ENCODE results near the gene IFI16.

The IFI16 gene

DNA sequence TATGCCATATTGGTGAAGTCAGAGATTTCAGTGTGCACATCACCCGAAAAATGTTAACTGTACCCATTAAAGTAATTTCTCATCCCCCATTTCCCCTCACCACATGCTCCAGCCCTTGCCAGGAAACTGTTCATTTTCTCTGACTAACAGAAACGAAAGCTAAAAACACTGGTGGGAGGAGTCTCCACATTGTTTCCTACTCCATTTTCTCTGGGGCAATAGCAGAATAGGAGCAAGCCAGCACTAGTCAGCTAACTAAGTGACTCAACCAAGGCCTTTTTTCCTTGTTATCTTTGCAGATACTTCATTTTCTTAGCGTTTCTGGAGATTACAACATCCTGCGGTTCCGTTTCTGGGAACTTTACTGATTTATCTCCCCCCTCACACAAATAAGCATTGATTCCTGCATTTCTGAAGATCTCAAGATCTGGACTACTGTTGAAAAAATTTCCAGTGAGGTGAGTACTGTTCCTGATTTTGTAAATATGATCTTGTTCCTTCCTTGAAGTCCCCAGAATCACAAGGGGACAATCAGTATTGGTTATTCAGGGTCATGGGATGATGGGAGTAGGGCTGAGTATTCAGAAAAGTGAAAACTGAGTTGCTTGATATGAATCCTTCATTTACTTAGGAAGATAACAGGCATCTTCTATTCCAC is at the start of gene IFI16:
IFI16 (plus strand) TSS at position 204 of the 658 bp plus-strand sequence. CDS start 4,774 bp downstream, outside the sequence.
- Mint-ChIP-seq H3K9me3 (peaks cover 4% of the 10 kb centered on the region), H3K27me3 (no peaks in the 10 kb centered on the region), H3K36me3 (ENCODE audit: low read depth) (peaks cover 61% of the 10 kb centered on the region), H3K4me1 (peaks cover 59% of the 10 kb centered on the region), H3K27ac (peak within 1 kb of the TSS; percentile 97), H3K4me3 (peak within 1 kb of the TSS; percentile 90)
- DNase-seq, result peak; percentile 54
- peak; percentile 67 for ATAC-seq

DNA sequence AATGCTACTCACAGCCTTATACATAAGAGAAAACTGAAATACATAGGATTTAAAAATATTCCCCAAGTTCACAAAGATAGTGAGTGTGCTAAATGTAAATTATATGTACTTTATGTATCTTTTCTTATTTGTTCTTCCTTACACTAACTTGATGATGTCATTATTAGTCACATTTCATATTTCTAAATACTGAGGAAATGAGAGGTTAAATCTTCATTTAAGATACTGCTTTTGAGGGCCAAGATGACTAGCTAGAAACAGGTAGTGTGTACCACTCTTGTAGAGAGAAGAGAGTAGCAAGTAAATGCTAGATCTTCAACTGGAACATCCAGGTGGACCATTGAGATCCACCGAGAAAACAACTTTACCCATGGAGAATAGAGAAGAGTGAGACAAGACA is 48.5 kb upstream of the IFI16 start:
- H3K4me1 Mint-ChIP-seq, result peaks cover 4% of the 10 kb centered on the region
- no peak overlapping the region for H3K27ac Mint-ChIP-seq

GRCh38 chr1:158962983-158963382 is 46.7 kb upstream of the IFI16 start:
- DNase-seq, result no peak
- Mint-ChIP-seq H3K4me1 (peaks cover 7% of the 10 kb centered on the region), H3K27me3 (peaks cover 2% of the 10 kb centered on the region), H3K27ac (no peak overlapping the region), H3K9me3 (peaks cover 4% of the 10 kb centered on the region), H3K4me3 (no peak overlapping the region), H3K36me3 (ENCODE audit: low read depth) (peaks cover 2% of the 10 kb centered on the region)
- ATAC-seq, result no peak

More for the DNA sequence above, 48.5 kb upstream of the IFI16 start:
- ATAC-seq (no peak), DNase-seq (no peak)
- peaks cover 2% of the 10 kb centered on the region for H3K27me3 Mint-ChIP-seq
- no peaks in the 10 kb centered on the region for H3K9me3 Mint-ChIP-seq
- H3K4me3 Mint-ChIP-seq, result no peak overlapping the region
- H3K36me3 Mint-ChIP-seq (ENCODE audit: low read depth), result peaks cover 2% of the 10 kb centered on the region

DNA sequence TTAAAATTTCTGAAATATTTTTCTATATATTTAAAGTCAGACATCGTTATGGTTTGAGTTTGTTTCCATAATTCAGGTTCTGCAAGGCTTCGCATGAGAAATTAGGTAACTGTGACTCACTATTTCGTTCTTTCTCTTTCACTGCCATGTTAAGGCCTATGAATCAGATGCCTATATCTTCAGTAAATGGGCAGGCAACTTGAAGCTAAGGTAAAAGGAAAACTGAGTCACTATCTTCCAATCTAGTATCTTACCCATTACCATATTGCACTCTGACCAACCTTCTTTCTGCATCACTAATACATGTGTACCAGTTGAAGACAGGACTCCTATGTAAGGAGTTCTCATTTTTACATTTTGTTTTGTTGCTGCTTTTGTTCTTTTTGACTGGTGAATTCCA is 40.5 kb upstream of the IFI16 start:
- H3K27ac Mint-ChIP-seq, result peak overlapping the region; percentile 87
- peaks cover 4% of the 10 kb centered on the region for H3K36me3 Mint-ChIP-seq (ENCODE audit: low read depth)
- DNase-seq (no peak), ATAC-seq (peak; percentile 96)
- H3K4me3 Mint-ChIP-seq, result peak overlapping the region; percentile 24
- H3K9me3 Mint-ChIP-seq, result peaks cover 4% of the 10 kb centered on the region
- peaks cover 1% of the 10 kb centered on the region for H3K27me3 Mint-ChIP-seq
- peaks cover 31% of the 10 kb centered on the region for H3K4me1 Mint-ChIP-seq

DNA sequence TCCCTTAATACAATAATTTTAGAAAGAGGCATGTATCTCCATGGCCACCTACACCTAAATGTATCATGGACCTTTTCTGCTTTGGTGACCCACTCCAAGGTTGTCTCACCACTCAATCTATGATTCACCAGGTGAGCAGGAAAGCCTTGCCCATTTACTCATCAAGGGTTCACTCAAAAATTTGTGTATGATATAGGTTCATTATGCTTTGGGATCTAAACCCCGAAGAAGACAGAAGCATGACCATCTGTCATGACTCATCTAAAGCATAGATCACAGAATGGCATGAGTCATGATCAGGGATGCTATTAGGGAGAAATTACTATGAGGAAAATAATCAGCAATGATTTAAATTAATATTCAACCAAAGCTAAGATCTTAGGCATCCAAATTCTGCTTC is 39.9 kb upstream of the IFI16 start:
- peaks cover 4% of the 10 kb centered on the region for H3K36me3 Mint-ChIP-seq (ENCODE audit: low read depth)
- peak; percentile 77 for ATAC-seq
- peak overlapping the region; percentile 87 for H3K27ac Mint-ChIP-seq
- peaks cover 31% of the 10 kb centered on the region for H3K4me1 Mint-ChIP-seq
- H3K27me3 Mint-ChIP-seq, result no peaks in the 10 kb centered on the region
- no peak for DNase-seq
- H3K9me3 Mint-ChIP-seq, result peaks cover 4% of the 10 kb centered on the region
- peak overlapping the region; percentile 24 for H3K4me3 Mint-ChIP-seq

GRCh38 chr1:158972841-158973240 is 36.9 kb upstream of the IFI16 start:
- Mint-ChIP-seq H3K27ac (no peak overlapping the region), H3K27me3 (no peaks in the 10 kb centered on the region), H3K36me3 (ENCODE audit: low read depth) (peaks cover 6% of the 10 kb centered on the region)

GRCh38 chr1:158976219-158976618 is 33.5 kb upstream of the IFI16 start:
- DNase-seq, result no peak
- Mint-ChIP-seq H3K27me3 (no peaks in the 10 kb centered on the region), H3K9me3 (peaks cover 4% of the 10 kb centered on the region), H3K36me3 (ENCODE audit: low read depth) (peaks cover 11% of the 10 kb centered on the region), H3K4me1 (peaks cover 25% of the 10 kb centered on the region), H3K27ac (no peak overlapping the region), H3K4me3 (no peak overlapping the region)
- ATAC-seq, result no peak

More at GRCh38 chr1:158972841-158973240, 36.9 kb upstream of the IFI16 start:
- Mint-ChIP-seq H3K4me3 (no peak overlapping the region), H3K4me1 (peaks cover 36% of the 10 kb centered on the region), H3K9me3 (no peaks in the 10 kb centered on the region)
- no peak for DNase-seq
- no peak for ATAC-seq

GRCh38 chr1:158978730-158979129 is 31.0 kb upstream of the IFI16 start:
- DNase-seq, result no peak
- H3K27me3 Mint-ChIP-seq, result peaks cover 2% of the 10 kb centered on the region
- H3K4me1 Mint-ChIP-seq, result peaks cover 16% of the 10 kb centered on the region
- peak; percentile 54 for ATAC-seq
- H3K36me3 Mint-ChIP-seq (ENCODE audit: low read depth), result peaks cover 22% of the 10 kb centered on the region
- H3K9me3 Mint-ChIP-seq, result peaks cover 21% of the 10 kb centered on the region
- H3K4me3 Mint-ChIP-seq, result no peak overlapping the region
- no peak overlapping the region for H3K27ac Mint-ChIP-seq

GRCh38 chr1:158979229-158979628 is 30.5 kb upstream of the IFI16 start:
- H3K4me1 Mint-ChIP-seq, result peaks cover 16% of the 10 kb centered on the region
- H3K4me3 Mint-ChIP-seq, result no peak overlapping the region
- DNase-seq (no peak), ATAC-seq (no peak)
- H3K27ac Mint-ChIP-seq, result no peak overlapping the region
- H3K9me3 Mint-ChIP-seq, result peaks cover 26% of the 10 kb centered on the region
- peaks cover 2% of the 10 kb centered on the region for H3K27me3 Mint-ChIP-seq
- peaks cover 26% of the 10 kb centered on the region for H3K36me3 Mint-ChIP-seq (ENCODE audit: low read depth)

GRCh38 chr1:158983235-158983634 is 26.5 kb upstream of the IFI16 start:
- ATAC-seq, result no peak
- H3K4me1 Mint-ChIP-seq, result peaks cover 9% of the 10 kb centered on the region
- H3K27me3 Mint-ChIP-seq, result peaks cover 5% of the 10 kb centered on the region
- H3K27ac Mint-ChIP-seq, result no peak overlapping the region
- DNase-seq, result no peak
- no peak overlapping the region for H3K4me3 Mint-ChIP-seq
- H3K9me3 Mint-ChIP-seq, result peaks cover 35% of the 10 kb centered on the region
- H3K36me3 Mint-ChIP-seq (ENCODE audit: low read depth), result peaks cover 38% of the 10 kb centered on the region

- H3K4me3 Mint-ChIP-seq, result no peak overlapping the region
- H3K27ac Mint-ChIP-seq, result no peak overlapping the region
- peaks cover 35% of the 10 kb centered on the region for H3K9me3 Mint-ChIP-seq
- H3K36me3 Mint-ChIP-seq (ENCODE audit: low read depth), result peaks cover 38% of the 10 kb centered on the region
- H3K4me1 Mint-ChIP-seq, result no peaks in the 10 kb centered on the region
- H3K27me3 Mint-ChIP-seq, result peaks cover 5% of the 10 kb centered on the region
- no peak for ATAC-seq
- DNase-seq, result no peak
Observed at GRCh38 chr1:158984386-158984785, 25.3 kb upstream of the IFI16 start.

DNA sequence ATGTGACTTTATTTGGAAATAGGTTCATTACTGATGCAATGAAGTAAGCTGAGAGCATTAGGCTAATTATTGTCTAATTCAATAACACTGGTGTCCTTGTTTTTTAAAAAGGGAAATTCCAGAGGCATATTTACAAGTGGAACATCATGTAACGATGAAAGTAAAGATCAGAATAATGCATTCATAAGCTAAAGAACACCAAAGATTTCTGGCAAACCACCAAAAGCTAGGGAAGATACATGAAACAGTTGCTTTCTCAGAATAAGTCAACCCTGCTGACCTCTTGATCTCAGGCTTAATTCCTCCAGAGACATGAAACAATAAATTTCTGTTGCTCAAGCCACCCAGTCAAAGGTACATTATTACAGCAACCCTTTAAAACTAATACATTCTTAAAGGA is 20.3 kb upstream of the IFI16 start:
- Mint-ChIP-seq H3K9me3 (peaks cover 29% of the 10 kb centered on the region), H3K27me3 (peaks cover 3% of the 10 kb centered on the region), H3K36me3 (ENCODE audit: low read depth) (peaks cover 30% of the 10 kb centered on the region), H3K27ac (no peak overlapping the region), H3K4me3 (no peak overlapping the region), H3K4me1 (peaks cover 8% of the 10 kb centered on the region)
- no peak for DNase-seq
- no peak for ATAC-seq

DNA sequence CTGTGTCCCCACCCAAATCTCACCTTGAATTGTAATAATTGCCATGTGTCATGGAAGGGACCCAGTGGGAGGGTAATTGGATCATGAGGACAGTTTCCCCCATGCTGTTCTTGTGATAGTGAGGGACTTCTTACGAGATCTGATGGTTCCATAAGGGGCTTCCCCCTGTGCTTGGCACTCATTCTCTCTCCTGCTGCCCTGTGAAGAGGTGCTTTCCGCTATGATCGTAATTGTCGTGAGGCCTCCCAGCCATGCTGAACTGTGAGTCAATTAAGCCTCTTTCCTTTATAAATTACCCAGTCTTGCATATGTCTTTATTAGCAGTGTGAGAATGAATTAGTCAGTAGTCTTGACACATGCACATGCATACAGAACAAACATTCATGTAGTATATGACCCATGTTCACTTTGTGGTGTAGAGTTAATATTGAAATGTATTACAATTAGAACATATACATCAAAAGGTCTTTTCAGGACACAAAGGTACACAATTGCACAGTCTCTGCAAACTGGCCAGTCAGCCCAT is 16.9 kb upstream of the IFI16 start:
- H3K4me3 Mint-ChIP-seq, result no peak overlapping the region
- H3K27ac Mint-ChIP-seq, result no peak overlapping the region
- H3K9me3 Mint-ChIP-seq, result peaks cover 23% of the 10 kb centered on the region
- ATAC-seq (peak; percentile 82), DNase-seq (no peak)
- peaks cover 15% of the 10 kb centered on the region for H3K4me1 Mint-ChIP-seq
- H3K27me3 Mint-ChIP-seq, result no peaks in the 10 kb centered on the region
- H3K36me3 Mint-ChIP-seq (ENCODE audit: low read depth), result peaks cover 20% of the 10 kb centered on the region

DNA sequence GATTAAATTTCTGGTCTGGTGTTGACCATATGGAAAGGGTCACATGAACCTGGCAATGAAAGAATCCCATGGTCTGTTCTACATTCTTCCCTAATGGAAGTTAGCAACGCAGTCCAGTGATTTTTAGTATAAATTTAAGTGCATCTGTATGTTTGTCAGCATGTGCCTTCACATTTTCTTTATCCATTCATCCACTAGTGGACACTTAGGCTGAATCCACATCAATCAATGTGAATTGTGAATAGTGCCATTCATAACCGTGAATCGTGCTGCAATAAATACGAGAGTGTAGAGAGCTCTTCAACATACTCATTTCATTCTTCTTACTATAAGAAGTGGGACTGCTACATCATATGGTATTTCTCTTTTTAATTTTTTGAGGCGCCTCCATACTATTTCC is 12.7 kb upstream of the IFI16 start:
- DNase-seq (no peak), ATAC-seq (no peak)
- H3K27ac Mint-ChIP-seq, result no peak overlapping the region
- no peak overlapping the region for H3K4me3 Mint-ChIP-seq
- peaks cover 23% of the 10 kb centered on the region for H3K36me3 Mint-ChIP-seq (ENCODE audit: low read depth)
- no peaks in the 10 kb centered on the region for H3K27me3 Mint-ChIP-seq
- peaks cover 14% of the 10 kb centered on the region for H3K9me3 Mint-ChIP-seq
- H3K4me1 Mint-ChIP-seq, result peaks cover 29% of the 10 kb centered on the region

- H3K27ac Mint-ChIP-seq, result peak overlapping the region; percentile 36
- no peaks in the 10 kb centered on the region for H3K27me3 Mint-ChIP-seq
- no peak for ATAC-seq
- H3K4me3 Mint-ChIP-seq, result no peak overlapping the region
- H3K36me3 Mint-ChIP-seq (ENCODE audit: low read depth), result peaks cover 16% of the 10 kb centered on the region
- no peak for DNase-seq
- H3K9me3 Mint-ChIP-seq, result peaks cover 6% of the 10 kb centered on the region
- peaks cover 21% of the 10 kb centered on the region for H3K4me1 Mint-ChIP-seq
Observed at GRCh38 chr1:158998037-158998780, 11.5 kb upstream of the IFI16 start.

Data from activated naive CD8-positive, alpha-beta T cell treated with anti-CD3 and anti-CD28 coated beads, Interleukin-2, amount 50 U/mL, for 24 hours (primary cell).